Endothelial cell (in vitro differentiated cells): ENCODE data around the gene SPTBN2. TPM values are rescaled to one million over a fixed set of nuclear protein-coding genes. Genes with fewer than 3 reads are reported as not detected.

Experiments
- DNase-seq: peaks from one replicate; pipeline ENCODE4 v3.0.0; 2021; ENCODE audit warnings: low spot score
- H3K27ac Mint-ChIP-seq: one replicate; pipeline ENCODE4 v1.8.0; 2021; ENCODE audit warnings: mixed read lengths, inconsistent platforms; ENCODE audit not compliant: unreplicated experiment
- H3K27me3 Mint-ChIP-seq: one replicate; pipeline ENCODE4 v1.8.0; 2021; ENCODE audit warnings: mild to moderate bottlenecking, moderate library complexity, mixed read lengths, inconsistent platforms; ENCODE audit not compliant: unreplicated experiment
- H3K36me3 Mint-ChIP-seq: one replicate; pipeline ENCODE4 v1.8.0; 2021; ENCODE audit warnings: mild to moderate bottlenecking, low read depth, mixed read lengths, inconsistent platforms; ENCODE audit not compliant: unreplicated experiment
- H3K4me1 Mint-ChIP-seq: one replicate; pipeline ENCODE4 v1.8.0; 2021; ENCODE audit warnings: mild to moderate bottlenecking, mixed read lengths, inconsistent platforms; ENCODE audit not compliant: unreplicated experiment
- H3K4me3 Mint-ChIP-seq: one replicate; pipeline ENCODE4 v1.8.0; 2021; ENCODE audit warnings: mild to moderate bottlenecking, mixed read lengths, inconsistent platforms; ENCODE audit not compliant: unreplicated experiment
- H3K9me3 Mint-ChIP-seq: one replicate; pipeline ENCODE4 v1.8.0; 2021; ENCODE audit warnings: mixed read lengths, inconsistent platforms; ENCODE audit not compliant: unreplicated experiment
- CTCF ChIP-seq: fragments of 200-600 bp; sonication (generic); IDR thresholded peaks from one replicate; pipeline ENCODE4 v1.5.0; 2021; ENCODE audit warnings: antibody characterized with exemption; ENCODE audit not compliant: unreplicated experiment
- total RNA-seq: library from RNA; stranded (reverse); fragmentation: NEBNext Ultra II Directional; extraction: Animal tissue kit (Norgen Biotek cat#: 25700); gene quantifications from one replicate; pipeline ENCODE4 v1.2.1, GENCODE V29; 2021; ENCODE audit not compliant: unreplicated experiment

SPTBN2 gene
- total RNA-seq, 1 donor from 2014 or later: 17.1 TPM

- H3K27me3 Mint-ChIP-seq: peaks cover 14% of the 10 kb centered on the region
- H3K4me1 Mint-ChIP-seq: no peaks in the 10 kb centered on the region
- peaks cover 20% of the 10 kb centered on the region for H3K36me3 Mint-ChIP-seq
- no peak for TF ChIP-seq CTCF
- DNase-seq: no peak
- H3K27ac Mint-ChIP-seq: no peak overlapping the region
- H3K9me3 Mint-ChIP-seq: no peaks in the 10 kb centered on the region
- no peak overlapping the region for H3K4me3 Mint-ChIP-seq
Measured at GRCh38 chr11:66692446-66692845, 36.6 kb downstream of the SPTBN2 start.

DNA sequence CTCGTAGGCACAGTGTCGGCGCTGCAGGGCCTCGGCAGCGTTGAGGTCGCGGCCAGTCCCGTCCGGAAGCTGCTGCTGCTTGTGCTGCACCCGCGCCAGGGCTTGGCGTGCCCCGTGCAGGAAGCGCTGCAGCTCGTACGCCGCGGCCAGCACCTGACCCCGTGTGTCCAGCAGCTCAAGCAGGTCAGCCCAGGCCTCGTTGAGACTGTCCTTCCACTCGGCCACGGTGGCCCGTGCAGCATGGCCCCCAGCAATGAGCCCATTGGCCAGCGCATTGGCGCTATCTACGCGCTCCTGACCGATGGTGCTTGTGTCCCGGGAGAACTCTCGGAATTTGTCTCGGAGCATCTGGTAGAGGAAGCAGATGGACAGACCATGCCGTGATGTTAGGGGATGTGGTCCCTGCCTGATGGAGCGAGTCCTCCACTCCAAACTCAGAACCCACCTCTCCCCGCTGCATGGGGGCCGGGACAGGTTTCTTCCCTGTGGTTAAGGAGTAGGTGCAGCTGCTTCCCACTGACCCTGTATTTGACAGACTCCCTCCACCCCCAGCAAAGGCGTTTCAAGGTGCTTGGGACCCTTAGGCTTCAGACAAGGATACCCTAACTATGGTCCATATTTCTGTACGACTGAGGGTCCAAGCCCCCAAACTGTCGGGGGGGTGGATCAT is 37.6 kb downstream of the SPTBN2 start:
- peaks cover 14% of the 10 kb centered on the region for H3K27me3 Mint-ChIP-seq
- peak overlapping the region; percentile 34 for H3K4me3 Mint-ChIP-seq
- no peaks in the 10 kb centered on the region for H3K9me3 Mint-ChIP-seq
- no peak for TF ChIP-seq CTCF
- no peak overlapping the region for H3K27ac Mint-ChIP-seq
- H3K4me1 Mint-ChIP-seq: no peaks in the 10 kb centered on the region
- H3K36me3 Mint-ChIP-seq: peaks cover 14% of the 10 kb centered on the region
- DNase-seq: no peak

GRCh38 chr11:66689661-66690590 is 39.1 kb downstream of the SPTBN2 start:
- Mint-ChIP-seq H3K27ac (no peak overlapping the region), H3K4me1 (no peaks in the 10 kb centered on the region), H3K27me3 (peaks cover 14% of the 10 kb centered on the region), H3K9me3 (no peaks in the 10 kb centered on the region), H3K36me3 (peaks cover 16% of the 10 kb centered on the region), H3K4me3 (peak overlapping the region; percentile 79)
- DNase-seq: no peak
- no peak for TF ChIP-seq CTCF

DNA sequence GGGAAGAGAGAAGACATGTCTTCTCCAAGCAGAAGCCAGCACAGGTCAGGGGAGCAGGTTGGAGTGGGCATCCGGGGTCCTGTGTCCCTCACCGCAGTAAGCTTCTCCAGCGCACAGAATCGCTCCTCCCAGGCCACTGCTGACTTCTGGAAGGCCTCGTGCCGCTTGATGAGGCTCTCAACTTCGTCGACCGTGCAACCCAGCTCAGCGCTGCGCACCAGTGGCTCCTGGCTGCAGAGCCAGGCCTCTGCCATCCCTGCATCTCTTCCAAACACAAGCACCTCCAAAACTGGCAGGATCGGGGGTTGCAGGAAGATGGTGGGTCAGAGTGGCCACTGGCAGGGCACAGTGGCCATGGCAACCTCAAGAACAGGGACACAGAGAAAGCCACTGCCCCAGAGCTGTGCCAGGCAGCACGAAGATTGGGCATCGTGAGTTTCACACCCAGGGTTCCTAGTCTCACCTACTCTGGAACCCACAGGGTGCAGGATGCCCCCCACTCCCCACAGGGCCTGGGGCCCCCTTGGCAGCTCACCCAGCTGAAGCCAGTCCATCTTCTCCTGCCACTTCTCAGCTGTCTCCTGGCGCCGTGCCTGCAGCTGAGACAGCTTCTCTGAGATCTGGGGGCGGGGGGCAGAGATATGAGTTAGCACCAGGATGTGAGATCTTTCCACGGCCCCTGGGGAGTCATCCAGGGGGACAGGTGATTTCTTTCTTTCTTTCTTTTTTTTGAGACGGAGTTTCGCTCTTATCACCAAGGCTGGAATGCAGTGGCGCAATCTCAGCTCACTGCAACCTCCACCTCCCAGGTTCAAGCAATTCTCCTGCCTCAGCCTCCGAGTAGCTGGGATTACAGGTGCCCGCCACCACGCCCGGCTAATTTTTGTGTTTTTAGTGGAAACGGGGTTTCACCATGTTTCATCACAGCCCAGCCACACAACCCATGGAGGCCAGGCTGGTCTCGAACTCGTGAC is 40.2 kb downstream of the SPTBN2 start:
- Mint-ChIP-seq H3K4me3 (peak overlapping the region; percentile 79), H3K27ac (no peak overlapping the region), H3K27me3 (peaks cover 13% of the 10 kb centered on the region), H3K4me1 (peaks cover 4% of the 10 kb centered on the region), H3K9me3 (no peaks in the 10 kb centered on the region), H3K36me3 (peaks cover 17% of the 10 kb centered on the region)
- no peak for TF ChIP-seq CTCF
- DNase-seq: no peak
